ENCODE results near the gene ZBTB45.

The ZBTB45 gene

GRCh38 chr19:58536852-58537798 lies 17.5 kb upstream of the ZBTB45 start:
- no peak overlapping the region for H3K4me3 Mint-ChIP-seq
- H3K36me3 Mint-ChIP-seq (ENCODE audit: low read depth), result no peaks in the 10 kb centered on the region
- no peak overlapping the region for H3K27ac Mint-ChIP-seq
- H3K27me3 Mint-ChIP-seq (ENCODE audit: low read depth), result peaks cover 15% of the 10 kb centered on the region
- no peaks in the 10 kb centered on the region for H3K9me3 Mint-ChIP-seq
- peaks cover 6% of the 10 kb centered on the region for H3K4me1 Mint-ChIP-seq (ENCODE audit: low read depth)

GRCh38 chr19:58535857-58536256 lies 16.2 kb upstream of the ZBTB45 start:
- Mint-ChIP-seq H3K27me3 (ENCODE audit: low read depth) (peaks cover 20% of the 10 kb centered on the region), H3K27ac (no peak overlapping the region), H3K4me3 (no peak overlapping the region), H3K4me1 (ENCODE audit: low read depth) (peaks cover 6% of the 10 kb centered on the region), H3K36me3 (ENCODE audit: low read depth) (no peaks in the 10 kb centered on the region), H3K9me3 (no peaks in the 10 kb centered on the region)

GRCh38 chr19:58531034-58531840 lies 11.6 kb upstream of the ZBTB45 start:
- H3K36me3 Mint-ChIP-seq (ENCODE audit: low read depth), result no peaks in the 10 kb centered on the region
- no peaks in the 10 kb centered on the region for H3K4me1 Mint-ChIP-seq (ENCODE audit: low read depth)
- no peak overlapping the region for H3K27ac Mint-ChIP-seq
- peaks cover 5% of the 10 kb centered on the region for H3K27me3 Mint-ChIP-seq (ENCODE audit: low read depth)
- H3K9me3 Mint-ChIP-seq, result no peaks in the 10 kb centered on the region
- H3K4me3 Mint-ChIP-seq, result no peak overlapping the region

GRCh38 chr19:58529405-58529804 lies 9.8 kb upstream of the ZBTB45 start:
- Mint-ChIP-seq H3K4me3 (no peak overlapping the region), H3K9me3 (no peaks in the 10 kb centered on the region), H3K36me3 (ENCODE audit: low read depth) (no peaks in the 10 kb centered on the region), H3K4me1 (ENCODE audit: low read depth) (no peaks in the 10 kb centered on the region), H3K27me3 (ENCODE audit: low read depth) (peaks cover 5% of the 10 kb centered on the region), H3K27ac (no peak overlapping the region)

GRCh38 chr19:58522709-58523108 lies 3.1 kb upstream of the ZBTB45 start:
- Mint-ChIP-seq H3K27me3 (ENCODE audit: low read depth) (no peaks in the 10 kb centered on the region), H3K4me3 (no peak overlapping the region), H3K27ac (no peak overlapping the region), H3K36me3 (ENCODE audit: low read depth) (peaks cover 6% of the 10 kb centered on the region), H3K4me1 (ENCODE audit: low read depth) (peaks cover 20% of the 10 kb centered on the region), H3K9me3 (no peaks in the 10 kb centered on the region)

GRCh38 chr19:58521651-58522050 lies 2.0 kb upstream of the ZBTB45 start:
- no peak overlapping the region for H3K4me3 Mint-ChIP-seq
- no peak overlapping the region for H3K27ac Mint-ChIP-seq
- H3K9me3 Mint-ChIP-seq, result no peaks in the 10 kb centered on the region
- H3K27me3 Mint-ChIP-seq (ENCODE audit: low read depth), result no peaks in the 10 kb centered on the region
- peaks cover 6% of the 10 kb centered on the region for H3K36me3 Mint-ChIP-seq (ENCODE audit: low read depth)
- peaks cover 23% of the 10 kb centered on the region for H3K4me1 Mint-ChIP-seq (ENCODE audit: low read depth)

GRCh38 chr19:58520257-58520599 lies 618 bp upstream of the ZBTB45 start:
- Mint-ChIP-seq H3K4me3 (peak overlapping the region; percentile 100), H3K27me3 (ENCODE audit: low read depth) (no peaks in the 10 kb centered on the region), H3K9me3 (no peaks in the 10 kb centered on the region), H3K36me3 (ENCODE audit: low read depth) (peaks cover 14% of the 10 kb centered on the region), H3K27ac (peak overlapping the region; percentile 97), H3K4me1 (ENCODE audit: low read depth) (peaks cover 32% of the 10 kb centered on the region)

- no peaks in the 10 kb centered on the region for H3K27me3 Mint-ChIP-seq (ENCODE audit: low read depth)
- peaks cover 39% of the 10 kb centered on the region for H3K4me1 Mint-ChIP-seq (ENCODE audit: low read depth)
- peak overlapping the region; percentile 97 for H3K27ac Mint-ChIP-seq
- H3K36me3 Mint-ChIP-seq (ENCODE audit: low read depth), result peaks cover 15% of the 10 kb centered on the region
- no peaks in the 10 kb centered on the region for H3K9me3 Mint-ChIP-seq
- H3K4me3 Mint-ChIP-seq, result peak overlapping the region; percentile 100
These were observed 589 bp downstream of the ZBTB45 start for GRCh38 chr19:58519087-58519354.

- Mint-ChIP-seq H3K27me3 (ENCODE audit: low read depth) (no peaks in the 10 kb centered on the region), H3K36me3 (ENCODE audit: low read depth) (peaks cover 15% of the 10 kb centered on the region), H3K4me3 (peak overlapping the region; percentile 100), H3K4me1 (ENCODE audit: low read depth) (peaks cover 41% of the 10 kb centered on the region), H3K27ac (peak overlapping the region; percentile 97), H3K9me3 (no peaks in the 10 kb centered on the region)
These were observed 1.1 kb downstream of the ZBTB45 start for GRCh38 chr19:58518256-58519086.

GRCh38 chr19:58516964-58517833 lies 2.4 kb downstream of the ZBTB45 start:
- no peak overlapping the region for H3K4me3 Mint-ChIP-seq
- H3K27me3 Mint-ChIP-seq (ENCODE audit: low read depth), result no peaks in the 10 kb centered on the region
- no peaks in the 10 kb centered on the region for H3K9me3 Mint-ChIP-seq
- peaks cover 41% of the 10 kb centered on the region for H3K4me1 Mint-ChIP-seq (ENCODE audit: low read depth)
- H3K27ac Mint-ChIP-seq, result no peak overlapping the region
- H3K36me3 Mint-ChIP-seq (ENCODE audit: low read depth), result peaks cover 15% of the 10 kb centered on the region

GRCh38 chr19:58516246-58516836 lies 3.3 kb downstream of the ZBTB45 start:
- Mint-ChIP-seq H3K27me3 (ENCODE audit: low read depth) (no peaks in the 10 kb centered on the region), H3K36me3 (ENCODE audit: low read depth) (peaks cover 15% of the 10 kb centered on the region), H3K9me3 (no peaks in the 10 kb centered on the region), H3K4me3 (peak overlapping the region; percentile 52), H3K27ac (no peak overlapping the region), H3K4me1 (ENCODE audit: low read depth) (peaks cover 41% of the 10 kb centered on the region)

- Mint-ChIP-seq H3K9me3 (no peaks in the 10 kb centered on the region), H3K4me1 (ENCODE audit: low read depth) (peaks cover 37% of the 10 kb centered on the region), H3K36me3 (ENCODE audit: low read depth) (peaks cover 16% of the 10 kb centered on the region), H3K27ac (peak overlapping the region; percentile 57), H3K4me3 (peak overlapping the region; percentile 52), H3K27me3 (ENCODE audit: low read depth) (no peaks in the 10 kb centered on the region)
These were observed 4.4 kb downstream of the ZBTB45 start for GRCh38 chr19:58515259-58515658.

- H3K4me1 Mint-ChIP-seq (ENCODE audit: low read depth), result peaks cover 33% of the 10 kb centered on the region
- peaks cover 16% of the 10 kb centered on the region for H3K36me3 Mint-ChIP-seq (ENCODE audit: low read depth)
- peak overlapping the region; percentile 93 for H3K27ac Mint-ChIP-seq
- H3K9me3 Mint-ChIP-seq, result no peaks in the 10 kb centered on the region
- H3K4me3 Mint-ChIP-seq, result peak overlapping the region; percentile 86
- no peaks in the 10 kb centered on the region for H3K27me3 Mint-ChIP-seq (ENCODE audit: low read depth)
These were observed 5.0 kb downstream of the ZBTB45 start for GRCh38 chr19:58514564-58515022.

Data from T-helper 1 cell treated with Interleukin-12 subunit alpha and Interleukin-12 subunit beta and Interleukin-4 antibody, amounts not matched to agents 30 μg/mL and 1 μg/mL, for 36 hours (primary cell).